NCI-H345 treated with DMSO at 0.1 percent for 48 hours (cell line): ENCODE results near the gene MYO18A.

Source experiments
- DNase-seq: peaks from one replicate; lab custom pipeline; 2025; ENCODE audit not compliant: unreplicated experiment; lab: John Stamatoyannopoulos, UW

MYO18A gene

DNA sequence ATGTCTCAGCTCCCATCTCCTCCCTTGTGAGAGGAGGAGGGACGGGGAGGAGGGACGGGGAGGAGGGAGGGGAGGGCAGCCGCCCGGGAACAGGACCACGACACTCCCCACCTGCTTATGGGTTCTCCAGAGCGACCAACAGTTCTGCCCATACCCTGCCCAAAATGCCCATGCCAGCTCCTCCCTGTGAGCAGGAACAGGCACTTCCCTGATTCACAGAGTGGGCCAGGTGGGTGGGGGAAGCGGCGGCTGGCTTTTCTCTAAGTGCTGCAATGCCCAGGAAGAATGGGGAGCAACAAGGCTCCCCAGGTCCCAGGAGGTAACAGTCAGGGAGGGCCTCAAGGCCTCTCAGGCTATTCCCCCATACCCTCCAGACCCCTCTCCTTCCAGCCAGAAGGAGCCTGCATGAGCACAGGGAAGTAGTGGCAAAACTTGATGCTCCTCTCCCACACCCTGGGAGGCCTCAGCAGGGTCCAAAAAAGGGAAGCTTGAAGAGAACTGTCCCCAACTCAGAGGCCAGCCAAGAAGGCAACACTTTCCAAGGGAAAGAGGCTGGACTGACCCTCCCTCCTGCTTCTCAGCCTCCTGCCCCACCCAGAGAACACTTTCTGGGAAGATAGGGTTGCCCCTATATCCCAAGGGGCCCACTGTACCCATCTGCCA lies 53.8 kb downstream of the MYO18A start:
- no peak for DNase-seq

DNA sequence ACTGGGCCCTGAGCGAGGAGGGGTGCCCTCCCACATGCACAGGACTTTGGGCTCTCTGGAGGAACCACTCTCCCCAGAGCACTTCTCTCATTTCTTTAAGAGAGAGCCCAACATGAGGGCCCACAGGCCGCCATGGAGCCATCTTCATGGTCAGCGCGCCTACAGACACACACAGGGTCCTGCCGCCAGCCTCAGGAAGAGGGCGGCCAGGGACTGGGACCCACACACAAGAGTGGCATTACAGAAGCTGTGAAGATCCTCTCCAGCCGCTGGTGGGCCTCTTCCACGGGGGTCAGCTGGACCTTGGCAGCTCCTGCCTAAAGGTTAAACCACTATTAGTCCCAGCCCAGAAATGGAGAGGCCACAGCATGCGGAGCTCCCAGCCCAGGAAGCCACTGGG lies 54.5 kb downstream of the MYO18A start:
- no peak for DNase-seq

DNA sequence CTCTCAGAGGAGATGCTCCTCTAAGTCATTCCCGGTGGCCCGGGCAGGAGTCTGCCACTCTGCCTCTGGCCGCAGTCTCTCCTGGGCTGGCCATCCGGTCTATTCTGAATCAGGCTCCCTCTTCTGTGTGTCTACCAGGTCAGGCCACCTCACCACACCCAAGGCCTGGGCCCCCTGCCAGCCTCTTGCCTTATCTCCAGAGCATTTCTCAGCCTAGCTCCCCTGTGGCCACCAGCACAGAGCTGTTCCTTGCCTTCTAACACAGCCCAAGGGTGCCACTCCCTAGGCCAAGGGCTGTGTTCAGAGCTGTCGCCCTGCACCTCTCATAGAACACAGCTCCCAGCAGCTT lies 55.3 kb downstream of the MYO18A start:
- no peak for DNase-seq

DNA sequence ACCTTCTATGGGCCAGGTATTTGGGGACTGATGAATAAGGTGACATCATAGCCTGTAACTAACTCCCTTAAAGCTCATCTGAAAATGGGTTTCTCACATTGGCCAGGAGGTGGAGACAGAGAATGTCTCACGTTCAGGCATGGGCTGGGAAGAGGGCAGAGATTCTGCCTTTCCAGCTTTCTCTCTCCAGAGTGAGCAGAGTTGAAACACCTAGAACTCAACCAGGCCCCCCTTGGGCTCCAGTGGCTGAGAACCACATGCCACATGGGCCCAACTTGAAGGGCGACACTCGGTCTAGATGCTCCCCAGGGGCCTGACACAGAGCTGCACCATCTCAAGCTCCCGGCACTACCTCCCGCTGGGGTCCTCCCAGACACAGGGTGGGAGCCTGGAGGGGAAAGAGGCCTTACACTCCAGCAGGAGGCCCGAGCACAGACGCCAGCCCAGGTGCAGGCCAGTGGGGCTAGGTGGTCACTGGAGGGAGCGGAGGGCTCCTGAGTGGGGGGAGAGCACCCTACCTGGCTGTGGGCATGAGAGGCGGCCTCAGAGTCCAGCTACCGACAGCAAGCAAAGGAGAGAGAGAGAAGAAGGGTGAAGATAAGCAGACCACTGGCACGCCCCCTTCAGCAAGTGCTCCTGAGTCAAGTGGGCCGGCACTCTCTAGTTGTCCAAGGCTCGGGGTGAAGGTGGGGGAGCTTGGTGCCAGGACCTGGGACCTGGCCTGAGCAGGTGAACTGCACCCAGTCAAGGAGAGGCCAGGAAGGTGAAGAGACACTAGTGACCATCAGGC lies 55.9 kb downstream of the MYO18A start:
- DNase-seq: peak; percentile 9

DNA sequence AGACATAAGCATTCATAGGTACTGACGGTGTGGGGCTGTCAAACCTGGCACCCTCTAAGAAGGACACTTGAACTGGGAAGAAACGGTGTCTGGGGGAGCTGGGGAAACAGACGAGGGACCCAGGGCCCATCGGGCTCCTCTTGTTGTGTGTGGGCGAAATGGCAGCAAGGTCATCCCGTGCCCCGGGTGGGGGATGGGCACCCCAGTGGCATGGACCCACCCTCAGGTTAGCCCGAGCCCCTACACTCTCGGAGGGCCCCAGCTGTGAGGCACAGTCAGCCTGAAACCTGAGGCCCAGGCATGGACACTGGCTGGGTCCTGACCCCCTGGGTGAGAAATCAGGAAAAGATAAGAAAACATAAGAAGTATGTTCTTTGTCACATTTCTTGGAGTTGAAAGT lies 57.1 kb downstream of the MYO18A start:
- no peak for DNase-seq

DNA sequence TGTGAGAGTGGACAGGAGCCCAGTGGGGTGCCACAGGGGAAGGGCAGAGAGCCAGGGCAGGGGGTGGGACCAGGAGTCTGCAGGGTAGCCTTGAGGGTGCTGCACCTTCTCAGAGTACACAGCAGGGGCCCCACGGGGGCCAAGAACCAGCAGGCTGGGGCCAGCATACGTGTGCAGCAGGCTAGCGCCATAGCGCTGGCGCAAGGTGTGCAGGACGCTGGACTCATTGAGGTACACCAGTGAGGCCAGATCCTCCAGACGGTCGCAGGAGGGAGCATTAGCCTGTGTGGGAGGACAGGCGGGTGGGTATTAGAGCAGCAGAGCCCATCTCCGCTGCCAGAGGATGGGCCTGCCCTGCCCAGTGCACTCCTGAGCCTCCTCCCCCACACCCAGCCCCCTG lies 58.8 kb downstream of the MYO18A start:
- no peak for DNase-seq

DNA sequence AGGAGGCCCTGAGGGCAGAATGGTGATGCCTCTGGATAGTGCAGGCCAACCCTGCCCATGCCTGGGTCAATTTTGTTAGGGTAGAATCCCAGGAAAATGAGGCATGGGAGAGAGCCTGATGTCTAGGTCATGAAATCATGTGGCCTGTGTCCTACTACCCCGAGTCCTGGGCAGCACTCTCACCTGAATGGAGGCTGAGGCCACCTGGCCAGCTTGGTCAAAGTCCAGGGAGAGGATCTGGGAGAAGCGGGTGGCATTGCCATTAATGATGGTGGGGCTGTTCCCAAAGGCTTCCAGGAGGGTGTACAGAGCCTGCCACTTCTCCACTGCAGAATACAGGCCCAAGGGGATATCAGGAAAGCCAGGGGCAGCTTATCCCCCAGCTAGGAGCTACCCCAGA lies 59.8 kb downstream of the MYO18A start:
- DNase-seq: no peak

DNA sequence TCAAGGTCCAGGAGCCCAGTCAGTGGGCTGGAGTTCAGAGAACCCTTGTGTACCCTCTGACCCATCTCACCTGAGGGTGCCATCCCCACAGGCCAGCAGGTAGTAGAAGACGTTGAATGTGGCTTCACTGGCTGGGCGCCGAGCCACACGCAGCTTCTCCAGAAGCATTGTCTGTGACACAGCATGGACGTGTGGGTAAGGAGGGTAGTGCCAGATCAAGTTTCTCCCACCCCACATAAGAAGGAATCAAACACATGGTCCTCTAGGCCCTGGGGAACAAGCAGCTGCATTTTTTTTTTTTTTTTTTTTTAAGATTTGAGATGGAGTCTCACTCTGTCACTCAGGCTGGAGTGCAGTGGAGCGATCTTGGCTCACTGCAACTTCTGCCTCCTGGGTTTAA lies 60.9 kb downstream of the MYO18A start:
- DNase-seq: no peak

DNA sequence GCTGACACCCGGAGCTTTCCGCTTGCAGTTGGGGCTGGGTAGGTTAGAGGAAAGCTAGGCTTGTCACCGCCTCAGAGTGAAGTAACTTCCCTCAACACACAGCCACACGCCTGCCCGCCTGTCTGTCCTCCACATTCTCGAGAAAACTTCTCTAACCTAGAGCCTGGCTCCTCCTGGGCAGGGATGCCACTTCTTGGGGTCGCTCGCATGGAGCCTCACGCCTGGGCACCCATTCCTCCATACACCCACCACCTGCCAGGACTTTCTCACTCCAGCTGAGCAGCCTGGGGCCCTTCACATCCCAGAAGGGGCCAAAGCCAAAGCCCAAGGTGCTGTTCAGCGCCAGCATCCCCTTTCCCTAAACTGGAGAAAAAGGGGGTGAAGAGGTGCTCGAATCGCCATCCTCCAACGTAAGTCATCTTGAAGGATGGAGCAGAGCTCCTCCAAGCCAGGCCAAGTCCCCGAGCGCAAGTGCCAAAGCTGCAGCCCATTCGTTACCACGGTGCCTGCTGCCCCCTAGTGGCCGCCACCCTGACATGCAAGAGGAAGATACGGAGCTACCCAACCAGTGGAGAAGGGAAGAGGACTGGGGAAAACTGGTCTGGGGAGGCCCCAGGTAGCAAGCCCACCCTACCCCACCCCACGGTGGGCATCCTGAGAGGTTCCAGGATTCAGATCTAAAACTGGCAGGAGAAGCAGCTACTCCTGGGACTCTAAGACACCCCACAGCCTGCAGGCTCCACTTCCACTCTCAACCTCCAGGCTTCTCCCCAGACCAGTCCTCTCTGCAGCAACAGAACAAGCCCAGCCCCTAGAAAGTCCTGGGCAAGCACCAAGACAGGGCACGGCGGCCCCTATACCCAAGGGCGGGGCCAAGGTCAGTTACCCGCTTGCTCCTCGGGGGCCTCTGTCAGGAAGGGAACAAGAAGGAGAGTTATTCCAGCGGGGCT lies 63.1 kb downstream of the MYO18A start:
- peak; percentile 52 for DNase-seq

DNA sequence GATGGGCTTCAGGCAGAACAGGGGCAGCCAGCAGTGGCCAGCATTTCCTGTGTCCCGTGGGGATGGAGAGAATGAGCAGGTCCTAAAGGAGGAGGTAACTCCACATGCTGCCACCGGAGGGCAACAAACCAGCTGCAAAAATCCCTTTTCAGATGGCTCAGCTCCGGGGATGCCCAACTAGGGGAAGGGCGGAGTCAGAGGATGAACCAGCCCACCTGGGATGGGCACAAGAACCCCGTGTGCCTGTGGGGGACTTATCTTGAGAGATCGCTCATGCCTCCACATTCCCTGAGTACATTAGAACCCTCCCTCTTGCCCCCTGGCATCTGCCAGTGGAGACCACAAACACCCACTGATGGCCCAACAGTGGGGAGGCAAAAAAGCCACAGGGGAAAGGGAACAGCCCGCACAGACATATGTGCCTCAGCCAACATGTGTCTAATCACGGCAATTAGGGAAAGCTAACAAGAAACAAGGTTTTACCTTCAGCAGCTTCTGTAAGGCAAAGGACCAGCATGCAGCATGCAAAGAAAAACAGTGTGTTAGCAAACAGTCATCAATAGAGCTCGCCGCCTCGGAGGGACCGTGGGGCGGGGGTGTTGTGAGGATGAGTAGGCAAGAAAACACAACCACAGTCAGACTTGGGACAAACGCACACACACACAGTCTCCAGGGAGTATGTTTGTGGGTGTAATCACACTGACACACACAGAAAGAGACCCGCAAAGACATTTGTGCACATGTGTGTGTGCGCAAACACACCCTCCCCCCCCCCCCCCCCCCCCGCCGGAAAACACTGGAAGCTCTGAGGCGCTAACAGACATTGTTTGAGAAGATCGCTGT lies 64.0 kb downstream of the MYO18A start:
- peak; percentile 52 for DNase-seq

DNA sequence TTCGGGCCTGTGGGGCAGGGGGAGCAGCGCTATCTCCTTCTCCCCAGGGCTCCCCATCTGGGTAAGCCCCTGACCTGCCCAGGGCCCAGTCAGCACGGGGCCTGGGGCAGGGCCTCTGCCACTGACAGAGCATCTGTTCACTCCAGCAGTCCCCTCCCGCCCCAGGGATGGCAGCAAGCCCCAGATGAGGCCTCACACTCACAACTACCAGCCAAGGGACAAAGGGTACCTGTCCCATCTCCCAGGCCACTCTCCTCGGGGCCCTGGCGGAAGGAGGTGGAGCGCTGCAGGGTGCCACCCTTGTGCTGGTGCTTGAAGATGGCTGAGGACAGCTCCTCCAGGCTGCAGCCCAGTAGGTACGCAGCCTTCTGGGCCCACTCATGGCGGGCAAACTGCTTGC lies 64.8 kb downstream of the MYO18A start:
- DNase-seq: no peak

DNA sequence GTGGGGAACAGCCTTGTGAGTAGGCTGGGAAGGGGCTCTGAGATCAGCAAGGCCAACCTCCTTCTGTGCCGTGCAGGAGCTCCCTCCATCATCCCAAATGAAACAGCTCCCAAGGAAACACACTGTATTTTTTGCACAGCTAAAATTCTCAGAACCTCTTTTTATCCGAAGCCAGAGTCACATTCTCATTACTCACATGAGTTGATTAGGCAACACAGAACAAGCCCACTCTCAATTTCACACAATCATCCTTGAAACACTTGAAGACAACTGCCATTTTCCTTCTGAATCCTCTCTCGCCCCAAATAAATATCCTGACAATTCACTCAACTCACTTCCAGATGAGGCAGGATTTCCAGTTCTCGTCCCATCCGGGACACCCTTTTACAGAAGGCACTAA lies 66.1 kb downstream of the MYO18A start:
- DNase-seq: no peak

DNA sequence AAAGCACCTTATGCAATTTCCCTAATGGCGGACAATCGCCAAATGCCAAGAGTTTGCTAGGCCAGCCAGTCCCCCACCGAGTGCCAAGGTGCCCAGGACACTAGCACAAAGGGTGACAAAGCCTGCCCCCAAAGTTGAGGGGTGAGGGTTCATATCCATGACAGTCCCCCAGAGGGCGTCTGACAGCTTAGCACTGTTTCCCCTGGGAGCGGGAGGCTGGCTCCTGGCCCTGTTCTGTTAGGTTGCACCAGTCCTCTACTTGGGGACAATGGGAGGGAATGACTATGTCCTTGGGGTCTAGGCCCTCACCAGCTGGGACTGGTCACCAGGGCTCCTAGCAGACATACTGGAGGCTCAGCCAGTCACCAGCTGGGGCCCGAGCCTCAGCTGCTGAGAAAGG lies 66.9 kb downstream of the MYO18A start:
- DNase-seq: no peak

DNA sequence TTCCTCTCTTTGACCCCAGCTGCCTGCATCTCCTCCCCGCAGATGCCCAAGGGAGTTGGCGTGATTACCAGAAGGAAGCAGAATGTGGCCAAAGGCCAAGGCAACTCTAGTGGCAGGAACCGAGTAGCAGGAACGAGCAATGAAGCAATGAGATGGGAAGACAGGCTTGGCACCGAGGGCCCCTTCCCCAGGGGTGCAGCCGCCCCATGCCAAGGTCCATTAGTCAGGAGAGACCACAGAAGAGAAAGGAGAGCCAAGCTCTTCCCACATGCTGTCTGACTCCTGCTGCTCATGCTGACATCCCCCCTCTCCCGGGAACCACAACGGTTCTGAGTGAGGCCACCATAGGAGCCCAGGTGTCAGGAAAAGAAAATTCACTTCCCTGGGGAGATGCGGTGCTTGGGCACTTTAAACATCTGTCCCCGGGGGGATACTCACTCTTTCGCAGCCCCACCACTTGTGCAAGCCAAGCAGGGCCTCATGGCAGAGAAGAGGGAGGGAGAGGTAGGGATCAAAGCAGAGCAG lies 67.4 kb downstream of the MYO18A start:
- no peak for DNase-seq

DNA sequence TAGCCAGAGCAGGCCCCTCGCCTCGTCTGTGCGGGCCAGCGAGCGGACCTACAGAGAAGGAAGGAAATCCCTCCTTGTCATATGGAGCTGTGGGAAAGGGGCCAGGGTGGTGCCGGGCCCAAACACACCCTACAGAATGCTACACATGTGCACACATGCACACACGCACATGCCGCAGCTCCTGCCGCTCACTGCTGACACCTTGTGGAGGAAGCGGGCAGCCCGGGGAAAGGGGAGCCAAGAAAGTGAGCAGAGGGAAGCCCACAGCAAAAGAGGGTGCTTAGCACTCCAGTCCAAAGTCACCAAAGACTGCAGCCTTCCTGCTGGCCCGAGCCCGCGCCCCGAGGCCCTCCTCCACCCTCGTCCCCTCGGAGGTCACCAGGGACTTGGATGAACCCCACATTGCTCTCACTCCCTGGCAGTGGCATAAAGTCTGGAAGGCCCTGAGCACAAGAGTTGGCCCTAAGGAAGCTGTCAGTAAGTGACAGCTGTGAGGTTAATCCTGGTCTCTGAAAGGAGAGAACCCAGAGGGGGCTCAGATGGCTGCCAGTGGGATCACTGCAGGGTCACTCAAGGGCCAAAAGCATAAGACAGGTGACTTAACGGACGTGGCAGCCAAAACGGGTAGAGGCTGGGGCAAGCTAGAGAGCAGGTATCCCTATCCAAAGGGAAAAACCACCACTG lies 68.2 kb downstream of the MYO18A start:
- DNase-seq: peak; percentile 3

DNA sequence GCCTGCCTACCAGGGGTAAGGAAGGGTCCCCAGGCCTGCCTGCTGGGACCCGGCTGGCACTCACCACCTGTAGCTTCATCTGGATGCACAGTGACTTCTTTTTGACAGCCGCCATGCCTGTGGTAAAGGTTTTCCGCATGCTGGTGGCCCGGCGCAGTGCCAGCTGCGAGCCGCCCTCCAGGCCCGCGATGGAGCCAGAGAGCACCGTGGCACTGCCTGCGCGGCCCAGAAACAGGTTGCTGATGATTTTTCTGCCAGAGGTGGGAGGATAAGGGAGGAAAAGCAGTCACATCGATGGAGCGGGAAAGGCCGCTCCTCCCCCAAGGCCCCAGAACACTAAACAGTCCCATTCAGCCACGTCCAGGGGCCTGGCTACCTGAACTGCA lies 69.8 kb downstream of the MYO18A start:
- DNase-seq: no peak

DNA sequence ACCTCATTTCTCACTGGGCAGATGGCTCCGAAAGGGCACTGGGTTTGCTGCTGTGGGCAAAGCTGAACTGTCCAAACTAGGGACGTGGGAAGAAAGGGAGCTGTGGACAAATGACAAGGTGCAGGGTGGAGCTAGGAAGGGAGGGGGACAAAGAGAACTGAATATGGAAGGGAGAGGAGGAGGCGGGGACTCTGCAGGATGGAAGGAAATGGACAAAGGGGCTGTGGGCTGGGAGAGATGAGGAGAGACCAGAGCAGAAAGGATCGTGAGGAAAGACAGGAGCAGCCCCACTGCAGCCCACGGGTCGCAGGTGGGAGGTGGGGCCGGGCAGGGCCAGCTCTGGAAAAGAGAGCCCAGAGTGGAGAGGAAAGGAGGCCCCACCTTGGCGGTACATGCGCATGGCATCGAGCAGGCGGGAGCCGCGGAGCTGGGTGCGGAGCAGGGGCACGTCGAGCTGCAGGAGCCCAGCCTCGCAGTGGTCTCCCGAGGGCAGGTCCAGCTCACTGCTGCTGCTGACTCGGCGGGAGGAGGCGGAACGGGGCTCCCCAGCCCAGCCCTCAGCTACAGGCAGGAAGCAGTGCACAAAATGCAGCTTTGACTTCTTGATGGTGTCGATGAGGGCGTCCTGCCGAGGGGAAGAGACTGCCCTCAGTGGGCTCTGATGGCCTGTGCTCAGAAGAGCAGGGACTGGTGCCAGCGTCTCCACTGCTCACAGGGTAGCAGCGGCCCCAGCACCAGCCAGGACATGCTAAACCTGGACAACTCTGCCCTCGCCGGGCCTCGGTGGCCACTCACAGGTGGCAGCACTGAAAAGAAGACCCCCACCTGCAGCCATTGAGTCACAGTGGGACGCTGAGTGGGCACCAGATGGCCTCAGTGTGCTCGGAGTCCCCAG lies 70.5 kb downstream of the MYO18A start:
- no peak for DNase-seq

DNA sequence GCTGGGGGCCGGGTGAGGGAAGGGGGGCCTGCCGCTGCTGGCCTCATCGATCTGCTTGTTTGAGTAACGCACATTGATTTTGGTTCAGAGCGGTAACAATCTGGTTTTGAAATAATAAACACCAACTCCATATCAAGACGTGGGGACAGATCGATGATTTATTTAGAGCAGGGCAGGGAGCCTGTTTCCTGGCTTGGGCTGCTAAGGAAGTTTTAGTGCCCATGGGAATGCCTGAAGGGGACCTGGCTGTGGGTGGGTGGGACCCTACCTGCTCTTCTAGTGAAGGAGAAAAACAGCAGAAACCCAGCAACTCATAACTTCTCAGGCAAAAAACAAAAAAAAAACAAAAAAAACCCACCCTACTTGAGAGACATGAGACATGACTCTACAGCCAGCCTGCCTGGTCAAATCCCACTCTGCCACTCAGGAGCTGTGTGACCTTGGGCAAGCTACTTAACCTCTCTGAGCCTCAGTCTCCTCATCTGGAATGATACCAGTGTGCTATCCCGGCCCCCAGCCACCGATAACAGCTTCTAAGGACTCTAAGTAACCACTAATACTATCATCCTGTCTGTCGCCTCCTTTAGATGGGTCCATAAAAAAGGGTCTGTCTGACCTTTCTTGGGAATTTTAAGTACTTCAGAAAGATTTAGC lies 71.2 kb downstream of the MYO18A start:
- no peak for DNase-seq
